RWPE1 (cell line): ENCODE measurements around the gene ARAP2.

Source experiments
- CTCF ChIA-PET: fragments of 350-600 bp; sonication (Branson Sonifier 250); formaldehyde crosslinking; extraction: SDS; loops from one replicate; lab custom pipeline; 2021; lab: Yijun Ruan, JAX
- POLR2A ChIA-PET: fragments of 400-600 bp; formaldehyde crosslinking; extraction: SDS; loops from one replicate; lab custom pipeline; 2020; ENCODE audit warnings: antibody characterized with exemption; ENCODE audit not compliant: low non-redundant PET; lab: Yijun Ruan, JAX
- DNase-seq: peaks from one replicate; pipeline ENCODE4 v3.0.0; 2012; ENCODE audit warnings: low spot score
- H3K27ac ChIP-seq: fragments of 450-650 bp; 2 replicates; pipeline ENCODE4 v1.5.1; 2017
- TF ChIP-seq, protein P1 (sequence below): fragments of 450-650 bp; conservative IDR thresholded peaks from 2 replicates; pipeline ENCODE4 v1.5.1; 2017; ENCODE audit warnings: low read depth, mild to moderate bottlenecking

ARAP2 gene

DNA sequence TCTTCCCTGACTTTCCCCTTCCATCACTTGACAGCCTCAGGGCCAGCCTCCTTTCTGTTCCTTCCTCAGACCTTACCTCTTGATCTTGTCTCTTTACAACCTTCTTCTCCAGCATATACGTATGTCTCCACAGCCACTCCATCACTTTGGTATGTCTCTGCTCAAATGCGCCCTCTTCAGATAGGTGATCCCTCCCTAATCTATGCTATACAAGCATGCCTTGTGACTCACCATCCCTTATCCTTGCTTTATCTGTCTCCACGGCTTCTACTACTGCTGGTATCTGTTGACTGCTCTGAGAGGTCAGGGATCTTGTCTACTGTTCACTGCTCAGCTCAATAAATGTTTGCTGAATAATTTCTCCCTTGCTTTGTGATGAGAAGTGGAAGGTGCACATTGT, 9.0 kb downstream of the ARAP2 start:
- TF ChIP-seq, protein P1, sequence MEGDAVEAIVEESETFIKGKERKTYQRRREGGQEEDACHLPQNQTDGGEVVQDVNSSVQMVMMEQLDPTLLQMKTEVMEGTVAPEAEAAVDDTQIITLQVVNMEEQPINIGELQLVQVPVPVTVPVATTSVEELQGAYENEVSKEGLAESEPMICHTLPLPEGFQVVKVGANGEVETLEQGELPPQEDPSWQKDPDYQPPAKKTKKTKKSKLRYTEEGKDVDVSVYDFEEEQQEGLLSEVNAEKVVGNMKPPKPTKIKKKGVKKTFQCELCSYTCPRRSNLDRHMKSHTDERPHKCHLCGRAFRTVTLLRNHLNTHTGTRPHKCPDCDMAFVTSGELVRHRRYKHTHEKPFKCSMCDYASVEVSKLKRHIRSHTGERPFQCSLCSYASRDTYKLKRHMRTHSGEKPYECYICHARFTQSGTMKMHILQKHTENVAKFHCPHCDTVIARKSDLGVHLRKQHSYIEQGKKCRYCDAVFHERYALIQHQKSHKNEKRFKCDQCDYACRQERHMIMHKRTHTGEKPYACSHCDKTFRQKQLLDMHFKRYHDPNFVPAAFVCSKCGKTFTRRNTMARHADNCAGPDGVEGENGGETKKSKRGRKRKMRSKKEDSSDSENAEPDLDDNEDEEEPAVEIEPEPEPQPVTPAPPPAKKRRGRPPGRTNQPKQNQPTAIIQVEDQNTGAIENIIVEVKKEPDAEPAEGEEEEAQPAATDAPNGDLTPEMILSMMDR: no peak

DNA sequence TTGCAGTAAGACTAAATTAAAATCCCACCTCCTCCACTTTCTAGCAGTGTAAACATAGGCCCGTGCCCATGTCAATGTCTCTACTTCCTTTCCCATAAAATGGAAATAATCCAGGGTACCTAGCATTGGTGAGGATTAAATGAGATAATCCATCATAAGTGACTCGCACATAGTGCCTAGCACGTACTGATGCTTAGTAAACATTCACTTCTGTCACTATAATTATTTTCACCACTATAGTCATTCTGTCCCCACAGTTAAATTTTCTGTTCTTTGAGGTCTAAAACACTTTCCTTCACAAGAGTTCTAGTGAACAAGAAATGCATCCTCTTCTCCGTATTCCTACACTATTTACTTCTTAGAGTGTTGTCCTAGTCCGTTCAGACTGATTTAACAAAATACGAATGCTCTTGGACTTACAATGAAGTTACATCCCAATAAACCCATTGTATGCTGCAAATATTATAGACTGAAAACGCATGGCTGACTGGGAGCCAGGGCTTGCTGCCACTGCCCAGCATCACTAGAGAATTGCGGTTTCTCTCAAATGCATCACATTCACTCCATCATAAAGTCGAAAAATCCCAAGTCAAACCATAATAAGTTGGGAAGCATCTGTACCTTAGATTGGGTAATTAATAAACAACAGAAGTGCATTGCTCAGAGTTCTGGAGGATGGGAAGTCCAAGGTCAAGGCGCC, 10.6 kb downstream of the ARAP2 start:
- H3K27ac ChIP-seq: no peak overlapping the region
- no peak for DNase-seq
- TF ChIP-seq, protein P1: no peak
- POLR2A ChIA-PET: no interaction called here
- CTCF ChIA-PET: interaction anchor here (0.6 to 1.1 kb wide), 3 partner anchors 15 to 255 kb away, joined by 3 to 8 read pairs (median 3); no protein-coding TSS in a partner anchor

More for the DNA sequence above, 9.0 kb downstream of the ARAP2 start:
- no peak overlapping the region for H3K27ac ChIP-seq
- DNase-seq: peak; percentile 26
- ChIA-PET POLR2A (no interaction called here), CTCF (no interaction called here)

GRCh38 chr4:36230534-36230933, 13.8 kb downstream of the ARAP2 start:
- POLR2A ChIA-PET: no interaction called here
- H3K27ac ChIP-seq: no peak overlapping the region
- CTCF ChIA-PET: interaction anchor here (0.6 kb wide), 1 partner anchor 17 kb away, joined by 5 read pairs; no protein-coding TSS in a partner anchor
- DNase-seq: no peak
- TF ChIP-seq, protein P1: no peak

DNA sequence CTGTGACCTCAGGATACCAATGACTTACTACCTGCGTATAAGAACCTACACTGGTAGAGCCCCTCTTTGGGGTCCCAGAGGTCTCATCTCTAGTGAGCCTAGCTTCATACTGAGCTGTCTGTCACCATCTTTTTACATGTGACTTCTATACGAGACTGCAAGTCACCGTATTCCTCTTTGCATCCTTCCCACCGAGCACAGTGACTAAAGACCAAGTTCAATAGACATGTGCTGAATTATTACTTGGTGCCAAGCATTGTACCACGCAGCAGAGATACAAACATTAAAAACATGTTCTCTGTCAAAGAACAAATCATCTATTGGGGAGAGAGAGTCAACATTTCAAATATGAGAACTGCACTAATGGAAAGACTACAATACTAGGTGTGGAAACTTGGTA, 16.4 kb downstream of the ARAP2 start:
- H3K27ac ChIP-seq: no peak overlapping the region
- POLR2A ChIA-PET: no interaction called here
- no peak for DNase-seq
- TF ChIP-seq, protein P1: no peak
- CTCF ChIA-PET: no interaction called here

DNA sequence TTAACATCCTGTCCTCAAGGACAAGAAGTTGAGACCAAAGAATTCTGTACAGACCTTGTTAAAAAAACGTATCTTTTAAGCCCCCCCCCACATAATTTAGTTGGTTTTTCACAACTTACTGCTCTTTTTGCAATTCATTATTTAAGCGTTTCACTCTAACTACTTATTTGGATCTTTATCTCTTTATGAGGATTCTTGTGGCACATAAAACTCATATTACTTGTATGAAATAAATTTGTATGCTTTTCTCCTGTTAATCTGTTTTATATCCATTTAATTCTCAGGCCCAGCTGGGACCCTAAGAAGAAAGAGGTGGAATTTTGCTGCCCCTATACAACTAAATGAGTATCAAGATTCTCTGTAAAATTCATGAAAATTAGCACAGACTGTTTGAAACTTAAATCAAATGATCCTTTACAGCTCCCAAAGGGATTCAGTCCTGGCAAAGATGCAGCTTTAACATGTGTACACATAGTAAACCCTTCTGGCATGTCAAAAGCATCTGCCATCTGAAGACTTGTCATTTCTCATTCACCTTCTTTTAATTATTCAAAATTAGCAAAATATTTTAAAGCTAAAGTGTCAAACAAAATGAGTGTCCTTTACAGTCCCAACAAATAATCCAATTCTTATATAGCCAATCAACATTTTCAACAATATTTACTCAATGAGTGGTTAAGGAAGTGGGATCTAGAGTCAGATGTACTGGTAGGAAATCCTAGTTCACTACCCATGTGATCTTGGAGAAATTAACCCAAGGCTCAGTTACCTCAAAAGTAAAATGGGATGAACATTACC, 17.7 kb downstream of the ARAP2 start:
- ChIA-PET CTCF (no interaction called here), POLR2A (no interaction called here)
- H3K27ac ChIP-seq: no peak overlapping the region
- TF ChIP-seq, protein P1: no peak
- no peak for DNase-seq

DNA sequence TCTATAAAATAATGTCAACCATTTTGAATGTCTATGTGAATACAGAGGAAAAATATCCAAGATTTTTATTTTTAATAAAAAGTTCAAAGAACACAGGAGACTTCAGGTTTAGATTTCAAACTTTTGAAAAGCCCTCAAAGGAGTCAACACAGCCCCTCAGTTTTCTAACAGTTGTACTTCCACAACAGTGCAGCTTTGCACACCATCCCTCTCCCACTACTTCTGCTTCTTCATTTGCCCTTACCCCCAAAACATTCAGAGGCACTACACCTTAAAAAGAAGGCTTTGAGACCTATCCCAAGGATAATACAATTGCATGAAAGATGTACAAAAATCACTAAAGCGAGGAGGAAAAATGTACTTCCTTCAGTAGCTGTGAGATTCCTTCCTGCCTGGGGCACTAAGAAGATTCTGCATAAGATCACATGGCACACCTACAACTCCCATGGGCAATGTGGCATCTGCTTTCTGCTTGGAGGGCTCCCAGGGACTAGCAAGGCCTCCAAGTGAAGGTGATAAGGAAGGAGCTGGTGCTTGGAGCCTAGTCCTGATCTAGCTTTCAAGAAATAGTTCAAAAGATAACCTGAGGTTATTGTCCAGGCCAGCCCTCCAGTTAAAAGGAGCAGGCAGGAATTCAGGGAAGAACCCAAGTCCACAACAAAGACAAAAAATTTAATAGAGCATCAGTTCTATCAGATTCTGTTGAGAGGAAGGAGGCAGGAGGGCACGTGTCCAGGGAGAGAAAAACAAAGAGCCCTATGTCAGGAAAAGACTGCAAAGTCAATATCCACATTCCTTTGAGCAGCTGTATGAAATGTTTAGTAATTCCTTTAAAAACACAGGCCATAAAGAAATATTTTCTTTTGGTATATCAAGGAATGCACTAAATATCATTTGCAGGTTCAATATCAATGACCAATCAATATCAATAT, 19.1 kb downstream of the ARAP2 start:
- no peak for DNase-seq
- CTCF ChIA-PET: no interaction called here
- H3K27ac ChIP-seq: no peak overlapping the region
- TF ChIP-seq, protein P1: no peak
- POLR2A ChIA-PET: no interaction called here
